NT2/D1 (cell line): Measurements from ENCODE around the gene NIPAL3.

Experiments
- DNase-seq: peaks from one replicate; pipeline ENCODE4 v3.0.0-alpha.2; 2011; ENCODE audit warnings: low read depth, low spot score
- H3K27me3 ChIP-seq: 2 replicates; pipeline ENCODE4 v1.6.0; 2011; ENCODE audit warnings: mild to moderate bottlenecking; ENCODE audit not compliant: insufficient read length, insufficient read depth
- H3K36me3 ChIP-seq: 2 replicates; pipeline ENCODE4 v1.6.1; 2011; ENCODE audit warnings: mild to moderate bottlenecking, low read length, mixed read lengths; ENCODE audit not compliant: insufficient read depth, insufficient read length
- H3K4me1 ChIP-seq: 2 replicates; pipeline ENCODE4 v1.5.1; 2011; ENCODE audit not compliant: insufficient read depth, insufficient read length
- H3K4me3 ChIP-seq: 2 replicates; pipeline ENCODE4 v1.5.1; 2011; ENCODE audit warnings: low read depth; ENCODE audit not compliant: insufficient read length
- H3K9ac ChIP-seq: 2 replicates; pipeline ENCODE4 v1.6.0; 2011; ENCODE audit warnings: low read depth; ENCODE audit not compliant: insufficient read length
- H3K9me3 ChIP-seq: 2 replicates; pipeline ENCODE4 v1.5.1; 2011; ENCODE audit warnings: mild to moderate bottlenecking, low read length; ENCODE audit not compliant: insufficient read depth
- SUZ12 ChIP-seq: IDR thresholded peaks from 2 replicates; pipeline ENCODE4 v1.6.1; 2011; ENCODE audit not compliant: insufficient read length, insufficient read depth; ENCODE audit errors: extremely low read depth
- YY1 ChIP-seq: IDR thresholded peaks from 2 replicates; pipeline ENCODE4 v1.6.1; 2011; ENCODE audit not compliant: insufficient read length, insufficient read depth
- ZNF274 ChIP-seq: IDR thresholded peaks from 2 replicates; pipeline ENCODE4 v1.6.1; 2011; ENCODE audit warnings: mild to moderate bottlenecking, low read depth, low read length

Gene NIPAL3

DNA sequence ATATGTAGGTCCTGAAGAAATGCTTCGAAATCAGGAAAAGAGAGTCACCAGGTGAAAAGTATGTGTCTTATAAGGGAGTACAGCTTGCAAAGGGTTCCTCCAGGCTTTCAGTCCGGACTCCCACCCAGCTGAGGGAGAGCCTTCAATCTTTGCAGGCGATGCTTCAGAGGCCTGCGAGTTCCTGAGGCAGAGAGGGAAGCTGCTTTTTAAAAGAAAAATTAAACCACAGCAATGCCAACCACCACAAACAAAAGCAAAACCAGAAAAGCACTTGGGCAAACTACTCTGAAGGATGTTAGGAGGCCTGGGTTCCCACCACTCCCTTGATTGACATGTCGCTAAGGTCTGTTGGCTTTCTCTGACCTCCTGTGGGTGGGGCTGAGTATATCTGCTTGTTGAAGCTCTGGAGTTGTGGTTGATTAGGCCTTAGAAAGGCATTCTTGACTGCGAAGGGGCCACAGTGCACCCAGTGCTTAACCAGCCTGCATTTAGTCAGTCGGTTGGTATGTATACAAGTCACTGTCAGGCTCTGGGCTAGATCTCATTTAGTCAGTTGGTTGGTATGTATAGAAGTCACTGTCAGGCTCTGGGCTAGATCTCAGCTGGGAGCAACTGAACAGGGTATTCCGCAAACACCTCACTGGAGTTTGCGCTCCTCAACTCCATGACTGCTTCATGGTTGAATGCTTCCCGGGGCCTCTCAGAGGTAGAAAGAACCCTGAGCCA is 1.2 kb downstream of the NIPAL3 start:
- TF ChIP-seq ZNF274 (no peak), YY1 (no peak), SUZ12 (no peak)
- Histone ChIP-seq H3K36me3 (no peaks in the 10 kb centered on the region), H3K4me3 (no peak overlapping the region), H3K9ac (no peak overlapping the region), H3K27me3 (no peaks in the 10 kb centered on the region), H3K9me3 (no peaks in the 10 kb centered on the region), H3K4me1 (peaks cover 10% of the 10 kb centered on the region)
- no peak for DNase-seq

DNA sequence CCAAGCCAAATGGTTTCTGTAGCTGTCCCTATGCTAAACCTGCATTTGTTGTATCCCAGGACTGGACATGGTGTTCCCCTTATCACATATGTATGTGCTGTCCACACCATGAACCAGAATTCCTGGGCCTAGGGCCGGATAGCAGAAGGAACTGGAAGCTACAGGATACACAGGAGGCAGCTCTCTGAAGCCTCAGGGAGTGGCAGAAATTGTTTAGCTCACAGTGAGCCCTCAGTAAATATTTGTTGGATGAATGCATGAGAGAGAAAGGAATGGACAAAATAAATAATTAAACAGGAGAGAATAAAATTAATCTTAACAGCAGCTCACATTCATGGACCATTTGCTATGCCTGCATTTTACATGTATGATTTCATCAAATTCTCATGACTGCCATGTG is 2.1 kb downstream of the NIPAL3 start:
- TF ChIP-seq SUZ12 (no peak), ZNF274 (no peak), YY1 (no peak)
- no peak overlapping the region for H3K4me3 ChIP-seq

DNA sequence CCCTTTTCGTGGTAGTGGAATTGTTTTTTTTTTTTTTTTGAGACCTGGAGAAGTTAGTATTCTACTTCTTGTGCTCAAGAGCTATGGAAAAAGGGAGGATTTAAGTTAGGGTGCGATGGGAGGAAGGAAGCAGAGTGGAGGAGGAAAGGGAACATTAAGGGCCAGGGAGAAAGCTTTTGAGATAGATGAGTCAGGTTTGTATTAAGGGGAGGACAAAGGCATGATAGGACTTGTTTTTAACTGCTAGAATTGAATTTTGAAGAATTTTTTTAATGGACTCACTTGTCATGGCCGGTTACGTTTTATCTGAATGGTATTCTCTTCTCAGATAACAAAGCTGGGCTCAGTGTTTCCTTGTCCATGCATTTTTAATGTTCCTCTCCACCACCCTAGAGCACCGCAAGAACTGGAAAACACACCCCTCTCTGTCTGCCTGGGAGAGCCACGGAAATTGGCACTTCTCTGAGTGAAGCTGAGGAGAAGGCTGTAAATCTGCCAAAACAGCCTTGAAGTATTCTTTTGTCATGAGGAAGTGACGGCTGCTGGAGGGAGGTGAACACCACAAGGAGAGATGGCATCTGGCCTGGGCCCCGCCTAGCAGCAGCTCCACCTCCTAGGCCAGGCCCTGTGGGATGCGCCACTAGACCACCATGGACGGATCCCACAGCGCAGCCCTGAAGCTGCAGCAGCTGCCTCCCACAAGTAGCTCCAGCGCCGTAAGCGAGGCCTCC is 3.5 kb downstream of the NIPAL3 start:
- H3K9me3 ChIP-seq: no peaks in the 10 kb centered on the region
- no peak overlapping the region for H3K4me3 ChIP-seq
- TF ChIP-seq ZNF274 (no peak), YY1 (no peak), SUZ12 (no peak)
- no peaks in the 10 kb centered on the region for H3K27me3 ChIP-seq
- no peak for DNase-seq
- peaks cover 12% of the 10 kb centered on the region for H3K4me1 ChIP-seq
- H3K9ac ChIP-seq: no peak overlapping the region
- H3K36me3 ChIP-seq: no peaks in the 10 kb centered on the region

More for the DNA sequence above, 2.1 kb downstream of the NIPAL3 start:
- no peaks in the 10 kb centered on the region for H3K36me3 ChIP-seq
- peaks cover 10% of the 10 kb centered on the region for H3K4me1 ChIP-seq
- no peaks in the 10 kb centered on the region for H3K9me3 ChIP-seq
- H3K9ac ChIP-seq: no peak overlapping the region
- DNase-seq: no peak
- no peaks in the 10 kb centered on the region for H3K27me3 ChIP-seq

DNA sequence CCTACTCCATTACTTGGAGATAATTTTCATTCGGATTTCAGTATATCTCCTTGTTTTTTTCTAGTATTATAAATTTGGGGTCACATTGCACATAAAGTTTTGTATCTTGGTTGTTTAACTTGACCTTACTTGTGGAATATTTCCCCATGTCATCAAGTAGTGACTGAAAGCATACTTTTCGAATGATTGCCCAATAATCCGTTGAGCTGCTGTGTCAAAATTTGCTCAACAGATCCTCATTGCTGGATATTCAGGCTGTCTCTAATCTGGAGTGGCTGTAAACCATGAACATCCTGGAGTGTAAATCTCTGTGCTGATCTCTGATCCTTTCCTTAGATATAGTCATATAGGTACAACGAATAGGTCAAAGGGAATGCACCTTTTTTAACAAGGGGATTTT is 4.9 kb downstream of the NIPAL3 start:
- Histone ChIP-seq H3K4me1 (peaks cover 12% of the 10 kb centered on the region), H3K27me3 (no peaks in the 10 kb centered on the region), H3K4me3 (no peak overlapping the region), H3K9ac (no peak overlapping the region), H3K36me3 (no peaks in the 10 kb centered on the region), H3K9me3 (no peaks in the 10 kb centered on the region)
- TF ChIP-seq SUZ12: no peak
- no peak for TF ChIP-seq ZNF274
- no peak for TF ChIP-seq YY1
- DNase-seq: no peak

DNA sequence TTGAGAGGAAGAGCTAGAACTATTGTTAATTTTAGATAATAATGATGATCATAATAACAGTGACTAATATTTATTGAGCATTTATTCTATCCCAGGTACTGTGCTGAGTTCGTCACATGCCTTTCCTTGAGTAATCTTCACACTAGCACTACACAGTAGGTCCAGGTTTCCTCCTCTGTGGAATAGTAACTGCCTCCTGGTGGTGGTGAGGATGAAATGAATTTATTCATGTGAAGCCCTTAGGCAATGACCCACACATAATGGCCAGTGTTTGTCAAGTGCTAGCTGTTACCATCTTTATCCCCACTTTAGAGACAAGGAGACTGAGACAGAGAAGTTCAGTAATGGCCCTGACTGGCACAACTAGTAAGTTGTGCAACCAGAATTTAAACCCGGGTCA is 5.9 kb downstream of the NIPAL3 start:
- Histone ChIP-seq H3K9ac (no peak overlapping the region), H3K27me3 (no peaks in the 10 kb centered on the region), H3K36me3 (no peaks in the 10 kb centered on the region), H3K9me3 (no peaks in the 10 kb centered on the region), H3K4me1 (peaks cover 7% of the 10 kb centered on the region), H3K4me3 (no peak overlapping the region)
- TF ChIP-seq SUZ12 (no peak), ZNF274 (no peak), YY1 (no peak)
- DNase-seq: no peak

DNA sequence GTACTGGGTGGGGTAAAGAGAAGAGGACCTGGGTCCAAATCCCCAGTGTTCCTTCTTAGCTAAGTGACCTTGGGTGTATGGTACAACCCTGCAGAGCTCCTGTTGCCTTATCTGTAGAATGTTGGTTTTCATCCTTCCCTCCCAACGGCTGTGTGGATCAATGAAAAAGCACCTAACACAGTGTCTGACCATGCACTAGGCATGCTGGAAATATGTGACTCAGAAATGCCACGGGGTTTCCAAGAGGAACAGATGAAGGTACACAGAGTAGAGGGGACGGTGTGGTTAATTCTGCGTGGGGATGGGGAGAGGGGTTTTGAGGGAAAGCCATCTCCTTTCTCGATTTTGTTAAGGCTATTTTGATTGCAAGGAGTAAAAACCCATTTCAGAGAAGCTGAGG is 8.6 kb downstream of the NIPAL3 start:
- Histone ChIP-seq H3K4me3 (no peak overlapping the region), H3K27me3 (no peaks in the 10 kb centered on the region), H3K9me3 (no peaks in the 10 kb centered on the region), H3K9ac (no peak overlapping the region), H3K4me1 (peaks cover 6% of the 10 kb centered on the region), H3K36me3 (no peaks in the 10 kb centered on the region)
- DNase-seq: no peak
- TF ChIP-seq ZNF274 (no peak), YY1 (no peak), SUZ12 (no peak)

DNA sequence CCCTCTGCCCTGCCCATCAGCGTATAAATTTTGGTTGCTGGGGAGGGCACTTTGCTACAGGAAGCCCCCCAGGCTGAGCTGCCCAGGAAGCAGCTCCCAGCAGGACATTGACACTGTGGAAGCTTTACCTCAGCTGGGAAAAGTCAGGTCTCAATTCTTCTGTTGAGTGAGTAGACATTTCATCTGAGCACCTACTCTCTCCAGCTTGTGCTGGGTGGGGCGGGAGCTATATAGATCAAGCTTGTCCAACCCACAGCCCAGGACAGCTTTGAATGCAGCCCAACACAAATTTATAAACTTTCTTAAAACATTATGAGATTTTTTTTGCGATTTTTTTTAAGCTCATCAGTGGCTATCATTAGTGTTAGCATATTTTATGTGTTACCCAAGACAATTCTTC is 9.4 kb downstream of the NIPAL3 start:
- peaks cover 2% of the 10 kb centered on the region for H3K4me1 ChIP-seq
- H3K9ac ChIP-seq: no peak overlapping the region
- no peaks in the 10 kb centered on the region for H3K27me3 ChIP-seq
- H3K4me3 ChIP-seq: no peak overlapping the region
- no peaks in the 10 kb centered on the region for H3K9me3 ChIP-seq
- H3K36me3 ChIP-seq: no peaks in the 10 kb centered on the region
- DNase-seq: no peak
- TF ChIP-seq YY1: no peak
- no peak for TF ChIP-seq ZNF274
- no peak for TF ChIP-seq SUZ12
